Thyroid gland (tissue), 4 donors: ENCODE results near the gene BCO1. TPM values are rescaled to one million over a fixed set of nuclear protein-coding genes. Genes with fewer than 3 reads are reported as not detected.

Experiments
- DNase-seq, 2 donors: peaks; one replicate each; pipeline ENCODE4 v3.0.0-alpha.2; 2019
- H3K27ac ChIP-seq, 3 donors: fragments of 200-600 bp; sonication (generic); 1 replicate in 2 of 3; 2 replicates in 1 of 3; pipeline ENCODE4 v1.5.1; 2016 to 2019; ENCODE audit warnings: mild to moderate bottlenecking in 1 of 3, moderate library complexity in 1 of 3
- H3K27me3 ChIP-seq: fragments of 200-600 bp; sonication (generic); one replicate; pipeline ENCODE4 v1.5.1; 2019
- H3K36me3 ChIP-seq, 2 donors: fragments of 200-600 bp; sonication (generic); one replicate each; pipeline ENCODE4 v1.5.1; 2016 to 2019
- H3K4me1 ChIP-seq, 2 donors: fragments of 200-600 bp; sonication (generic); one replicate each; pipeline ENCODE4 v1.5.1; 2017 to 2019
- H3K4me3 ChIP-seq, 3 donors: fragments of 200-600 bp; sonication (generic); replicated peaks in 1 of 3; 1 replicate in 2 of 3; 2 replicates in 1 of 3; pipeline ENCODE4 v1.5.1; 2016; ENCODE audit warnings: mild to moderate bottlenecking in 1 of 3
- H3K9me3 ChIP-seq: fragments of 200-600 bp; sonication (generic); one replicate; pipeline ENCODE4 v1.5.1; 2017
- POLR2A ChIP-seq, 2 donors: fragments of 450-650 bp; IDR thresholded peaks; one replicate each; pipeline ENCODE4 v1.6.1; 2017; ENCODE audit warnings: antibody characterized with exemption in 2 of 2, mild to moderate bottlenecking in 2 of 2, moderate library complexity in 1 of 2
- WGBS, 2 donors: methylation state at CpG; one replicate each; pipeline ENCODE4 v1.1.5; 2017; 5-methylcytosine and 5-hydroxymethylcytosine counted together
- intact Hi-C: fragments of 100-400 bp; cut with DNase I; formaldehyde crosslinking; loops from one replicate; pipeline ENCODE4 v1.15.1; 2023
- total RNA-seq, 4 donors: library from RNA; depleted of rRNA; stranded (reverse); fragments of >200 nt; gene quantifications; one replicate each; pipeline ENCODE4 v1.2.3, GENCODE V29; 2016
- TF ChIP-seq, protein P1 (sequence below), 6 experiments: fragments of 200-600 bp in 3 of 6; fragments of 450-650 bp in 3 of 6; sonication (generic) in 3 of 6; IDR thresholded peaks; one replicate each; pipeline ENCODE4 v1.5.1; 2016 to 2019; ENCODE audit warnings: antibody characterized with exemption in 6 of 6, mild to moderate bottlenecking in 2 of 6, inconsistent platforms in 1 of 6, moderate library complexity in 1 of 6

Gene BCO1
- total RNA-seq, 4 donors from 2014 or later = 0.22 TPM; not detected in 3

DNA sequence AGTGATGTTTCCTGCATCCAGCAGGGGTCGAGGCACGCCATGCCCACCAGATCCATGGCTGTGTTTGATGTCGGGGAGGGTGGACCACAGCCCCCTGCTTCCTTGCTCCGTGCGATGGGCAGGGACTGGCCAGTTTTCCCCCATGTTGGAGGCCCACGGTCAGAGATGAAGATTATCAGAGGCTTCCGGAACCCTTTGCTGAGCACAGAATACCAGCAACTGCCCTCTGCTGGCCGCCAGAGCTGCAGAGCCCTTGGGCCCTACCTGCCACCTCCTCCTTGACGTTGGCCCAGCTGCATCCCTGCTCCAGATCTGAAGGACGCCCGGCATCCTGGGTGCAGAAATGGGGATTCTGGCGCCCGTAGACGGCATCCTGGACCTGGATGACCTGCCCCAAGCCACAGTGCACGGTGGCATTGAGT, 23.7 kb upstream of the BCO1 start:
- Histone ChIP-seq H3K4me3 (no peak overlapping the region), H3K4me1 (no peaks in the 10 kb centered on the region), H3K27me3 (no peaks in the 10 kb centered on the region), H3K36me3 (no peaks in the 10 kb centered on the region), H3K27ac (no peak overlapping the region), H3K9me3 (no peaks in the 10 kb centered on the region)
- intact Hi-C loops = no loop called here
- WGBS, 2 donors = 62 to 68% methylated on average over 8 to 11 of the region's 15 CpGs
- TF ChIP-seq POLR2A (IDR thresholded peaks at IDR 0.05) = no peak
- TF ChIP-seq, protein P1, sequence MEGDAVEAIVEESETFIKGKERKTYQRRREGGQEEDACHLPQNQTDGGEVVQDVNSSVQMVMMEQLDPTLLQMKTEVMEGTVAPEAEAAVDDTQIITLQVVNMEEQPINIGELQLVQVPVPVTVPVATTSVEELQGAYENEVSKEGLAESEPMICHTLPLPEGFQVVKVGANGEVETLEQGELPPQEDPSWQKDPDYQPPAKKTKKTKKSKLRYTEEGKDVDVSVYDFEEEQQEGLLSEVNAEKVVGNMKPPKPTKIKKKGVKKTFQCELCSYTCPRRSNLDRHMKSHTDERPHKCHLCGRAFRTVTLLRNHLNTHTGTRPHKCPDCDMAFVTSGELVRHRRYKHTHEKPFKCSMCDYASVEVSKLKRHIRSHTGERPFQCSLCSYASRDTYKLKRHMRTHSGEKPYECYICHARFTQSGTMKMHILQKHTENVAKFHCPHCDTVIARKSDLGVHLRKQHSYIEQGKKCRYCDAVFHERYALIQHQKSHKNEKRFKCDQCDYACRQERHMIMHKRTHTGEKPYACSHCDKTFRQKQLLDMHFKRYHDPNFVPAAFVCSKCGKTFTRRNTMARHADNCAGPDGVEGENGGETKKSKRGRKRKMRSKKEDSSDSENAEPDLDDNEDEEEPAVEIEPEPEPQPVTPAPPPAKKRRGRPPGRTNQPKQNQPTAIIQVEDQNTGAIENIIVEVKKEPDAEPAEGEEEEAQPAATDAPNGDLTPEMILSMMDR (IDR thresholded peaks at IDR 0.05) = peak in 1 of 6 experiments; percentile 3
- no peak for DNase-seq

GRCh38 chr16:81216114-81216513, 22.4 kb upstream of the BCO1 start:
- Histone ChIP-seq H3K9me3 (no peaks in the 10 kb centered on the region), H3K27ac (no peak overlapping the region), H3K4me1 (no peaks in the 10 kb centered on the region), H3K4me3 (no peak overlapping the region), H3K36me3 (no peaks in the 10 kb centered on the region), H3K27me3 (no peaks in the 10 kb centered on the region)
- 92 to 94% methylated on average over 15 to 16 of the region's 16 CpGs for WGBS, 2 donors
- TF ChIP-seq, protein P1 (IDR thresholded peaks at IDR 0.05) = no peak
- no peak for TF ChIP-seq POLR2A (IDR thresholded peaks at IDR 0.05)
- intact Hi-C loops = no loop called here
- no peak for DNase-seq

DNA sequence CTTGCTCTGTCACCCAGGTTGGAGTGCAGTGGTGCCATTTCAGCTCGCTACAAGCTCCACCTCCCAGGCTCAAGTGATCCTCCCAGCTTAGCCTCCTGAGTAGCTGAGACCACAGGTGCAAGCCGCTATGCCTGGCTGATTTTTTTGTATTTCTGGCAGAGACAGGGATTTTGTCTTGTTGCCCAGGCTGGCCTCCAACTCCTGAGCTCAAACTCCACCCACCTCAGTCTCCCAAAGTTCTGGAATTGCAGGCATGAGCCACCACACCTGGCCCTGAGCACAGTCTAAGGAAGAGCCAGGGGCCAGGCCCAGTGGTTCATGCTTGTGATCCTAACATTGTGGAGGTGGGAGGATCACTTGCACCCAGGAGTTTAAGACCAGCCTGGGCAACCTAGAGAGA, 21.8 kb upstream of the BCO1 start:
- 40 to 49% methylated on average over 2 of the region's 2 CpGs for WGBS, 2 donors
- H3K27ac ChIP-seq = no peak overlapping the region
- no peaks in the 10 kb centered on the region for H3K27me3 ChIP-seq
- no peak overlapping the region for H3K4me3 ChIP-seq
- no peaks in the 10 kb centered on the region for H3K36me3 ChIP-seq
- TF ChIP-seq, protein P1 (IDR thresholded peaks at IDR 0.05) = no peak
- no peak for TF ChIP-seq POLR2A (IDR thresholded peaks at IDR 0.05)
- intact Hi-C loops = no loop called here
- no peaks in the 10 kb centered on the region for H3K9me3 ChIP-seq
- peak; percentile 20 to 49 for DNase-seq
- no peaks in the 10 kb centered on the region for H3K4me1 ChIP-seq

- Histone ChIP-seq H3K27ac (no peak overlapping the region), H3K4me3 (no peak overlapping the region), H3K27me3 (no peaks in the 10 kb centered on the region), H3K36me3 (no peaks in the 10 kb centered on the region), H3K4me1 (no peaks in the 10 kb centered on the region), H3K9me3 (no peaks in the 10 kb centered on the region)
- TF ChIP-seq, protein P1 (IDR thresholded peaks at IDR 0.05) = no peak
- no peak for TF ChIP-seq POLR2A (IDR thresholded peaks at IDR 0.05)
- DNase-seq = no peak
- intact Hi-C loops = no loop called here
- WGBS, 2 donors = 79 to 82% methylated on average over 9 of the region's 9 CpGs
Measured at GRCh38 chr16:81219151-81219550, 19.3 kb upstream of the BCO1 start.

- intact Hi-C loops = no loop called here
Measured at GRCh38 chr16:81220349-81220748, 18.1 kb upstream of the BCO1 start.

More at GRCh38 chr16:81220349-81220748, 18.1 kb upstream of the BCO1 start:
- Histone ChIP-seq H3K36me3 (no peaks in the 10 kb centered on the region), H3K27ac (no peak overlapping the region), H3K4me3 (no peak overlapping the region), H3K9me3 (no peaks in the 10 kb centered on the region), H3K27me3 (no peaks in the 10 kb centered on the region), H3K4me1 (no peaks in the 10 kb centered on the region)
- no peak for DNase-seq
- TF ChIP-seq, protein P1 (IDR thresholded peaks at IDR 0.05) = no peak
- TF ChIP-seq POLR2A (IDR thresholded peaks at IDR 0.05) = no peak
- 77 to 85% methylated on average over 9 of the region's 9 CpGs for WGBS, 2 donors
